RPMI7951 (cell line): ENCODE data around the gene GREB1. TPM values are rescaled to one million over a fixed set of nuclear protein-coding genes. Genes with fewer than 3 reads are reported as not detected.
A peak's percentile ranks its signal among the peaks of the same experiment; 100 is the strongest.

ENCODE experiments used
- DNase-seq: peaks from one replicate; pipeline ENCODE4 v3.0.0-alpha.2; 2012; ENCODE audit warnings: low read depth
- total RNA-seq: library from RNA; depleted of rRNA; stranded (reverse); fragments of >200 nt; shearing (Covaris generic); gene quantifications from 2 replicates; pipeline ENCODE4 v1.2.3, GENCODE V29; 2014

GREB1 gene
- total RNA-seq, 1 experiment from 2014 or later: 0.84 TPM

DNA sequence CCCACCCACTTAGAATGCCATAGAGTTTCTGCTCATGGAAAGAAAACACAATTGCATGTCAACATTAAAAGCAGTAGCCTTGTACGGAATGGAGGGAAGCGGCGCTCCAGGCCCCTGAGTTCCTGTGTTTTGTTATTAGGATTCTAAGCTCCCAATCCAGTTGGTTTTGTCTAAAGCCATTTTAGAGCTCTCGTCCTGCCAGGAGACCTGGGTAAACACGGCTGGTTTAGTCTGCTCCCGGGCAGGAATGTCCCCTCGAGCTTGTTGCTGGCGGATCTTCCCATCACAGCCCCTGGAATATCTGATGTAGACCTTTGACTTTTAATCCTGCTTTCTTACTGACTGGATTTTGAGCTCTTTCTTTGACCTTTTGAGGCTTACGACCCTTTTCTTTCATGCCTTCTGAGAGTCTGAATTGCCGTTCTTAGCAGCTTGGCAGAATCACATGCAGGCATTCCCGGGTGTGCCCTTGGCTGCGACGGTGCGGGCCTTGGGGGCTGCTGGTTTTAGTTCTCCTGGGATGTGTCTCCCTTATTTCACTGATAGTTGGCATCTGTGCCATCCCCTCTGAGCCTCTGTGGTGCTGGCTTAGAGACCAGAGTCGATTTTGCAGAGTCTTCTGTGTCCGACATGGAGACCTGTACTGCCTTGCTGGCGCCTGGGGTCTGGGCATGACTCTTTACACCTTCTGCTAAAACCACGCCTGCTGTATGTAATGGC is 25.4 kb downstream of the GREB1 start:
- no peak for DNase-seq

DNA sequence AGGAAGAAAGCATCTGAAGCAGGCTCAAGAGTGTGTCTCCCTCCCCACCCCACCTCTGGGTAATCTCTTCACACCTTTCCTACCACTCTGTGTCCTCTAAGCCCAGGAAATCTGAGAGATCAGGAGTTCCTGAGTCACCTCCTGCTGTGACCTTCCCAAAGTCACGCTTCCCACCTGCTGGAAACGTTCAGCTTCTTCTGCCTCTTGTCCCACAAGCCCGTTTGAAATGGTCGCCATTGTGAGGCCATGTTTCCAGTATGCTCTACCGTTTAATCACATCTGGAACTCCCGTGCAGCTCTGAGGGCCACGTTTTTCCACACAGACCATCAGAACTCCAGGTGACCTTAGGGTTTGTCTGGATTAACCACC is 25.9 kb downstream of the GREB1 start:
- DNase-seq: no peak

DNA sequence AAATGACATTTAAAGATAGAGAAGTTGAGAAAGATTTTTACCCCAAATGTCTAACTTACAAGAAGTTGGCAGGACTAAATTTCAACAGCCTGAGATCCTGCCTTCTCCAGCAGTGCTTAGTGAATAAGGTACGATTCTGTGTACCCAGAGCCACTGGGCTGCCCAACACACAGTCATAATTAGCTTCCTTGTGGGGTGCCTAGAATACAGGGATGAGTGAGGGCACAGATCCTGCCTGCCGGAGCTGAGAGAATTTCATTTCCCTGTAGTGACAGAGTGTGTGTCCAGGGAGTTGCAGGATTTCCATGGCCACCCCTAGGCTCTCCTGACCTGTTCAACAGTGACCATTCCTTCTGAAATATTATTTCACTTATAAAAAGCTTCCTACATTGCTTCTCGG is 27.0 kb downstream of the GREB1 start:
- no peak for DNase-seq

DNA sequence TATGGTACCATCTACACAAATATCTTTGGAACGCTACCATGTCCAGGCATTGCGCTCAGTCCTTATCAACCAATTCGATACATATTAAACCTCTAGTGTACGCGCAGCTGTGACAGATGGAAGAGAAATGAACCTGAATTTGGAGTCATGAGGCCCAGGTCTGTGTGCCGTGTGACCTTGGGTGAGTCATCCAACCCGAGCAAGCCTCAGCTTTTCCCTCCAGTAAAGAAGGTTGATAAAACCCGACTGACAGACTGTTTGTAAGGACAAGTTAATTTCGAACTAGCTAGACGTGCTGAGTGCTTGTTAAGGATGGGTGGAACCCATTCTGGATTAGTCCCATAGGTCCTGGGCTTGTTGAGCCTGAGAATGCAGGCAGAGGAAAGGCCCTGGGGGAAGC is 28.2 kb downstream of the GREB1 start:
- peak; percentile 35 for DNase-seq

DNA sequence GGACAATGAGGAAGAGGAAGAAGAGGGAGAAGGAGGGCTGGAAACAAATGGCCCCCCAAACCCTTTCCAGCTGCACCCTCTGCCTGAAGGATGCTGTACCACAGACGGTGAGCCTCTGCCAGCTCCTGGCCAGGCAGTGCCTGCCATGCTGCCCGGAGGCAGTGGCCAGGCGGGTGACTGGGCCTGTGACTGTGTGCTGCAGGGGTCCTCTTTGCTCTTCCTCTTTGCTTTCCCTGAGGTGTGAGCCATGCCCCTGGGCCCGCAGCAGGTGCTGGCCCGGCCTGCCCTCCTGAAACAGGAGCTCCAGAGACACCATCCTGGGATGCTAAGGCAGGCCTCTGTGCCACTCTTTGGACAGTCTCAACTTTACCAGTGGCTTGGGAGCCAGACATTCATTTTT is 28.6 kb downstream of the GREB1 start:
- DNase-seq: no peak

DNA sequence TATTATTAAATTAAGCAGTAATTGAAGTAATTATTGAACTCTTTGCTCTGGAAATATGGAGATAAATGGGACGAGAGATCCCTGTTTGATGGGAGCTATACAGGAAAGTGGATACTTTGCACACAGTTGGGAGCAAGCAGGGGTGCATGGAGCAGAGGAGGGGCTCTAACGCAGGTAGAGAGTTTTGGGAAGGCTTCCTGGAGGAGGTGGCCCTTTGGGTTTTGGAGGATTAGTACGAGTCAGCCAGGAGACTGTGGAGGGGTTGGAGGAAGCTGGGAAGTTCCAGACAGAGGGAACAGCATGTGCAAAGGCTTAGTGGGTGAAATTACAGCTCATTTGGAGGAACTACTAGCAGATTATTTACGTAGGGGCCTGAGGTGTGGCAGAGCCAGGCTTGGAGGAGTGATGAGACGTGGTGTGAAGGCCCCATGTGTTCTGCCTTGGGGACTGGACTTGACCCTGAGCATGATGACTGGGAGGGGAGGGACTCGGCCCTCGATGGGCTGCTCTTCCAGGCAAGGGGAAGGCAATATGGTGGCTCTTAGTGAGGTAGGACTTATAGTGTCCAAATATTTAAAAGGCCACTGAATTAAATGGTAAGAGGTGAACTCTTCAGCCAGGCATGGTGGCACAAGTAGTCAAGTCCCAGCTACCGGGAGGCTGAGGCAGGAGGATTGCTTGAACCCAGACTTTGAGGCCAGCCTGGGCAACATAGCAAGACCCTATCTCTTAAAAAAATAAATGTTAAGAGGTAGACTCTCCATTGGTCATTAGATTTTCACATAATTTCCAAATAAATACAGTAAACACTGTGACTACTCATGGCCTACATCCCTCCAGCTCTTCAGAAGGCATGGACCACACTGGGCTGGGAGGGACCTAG is 30.2 kb downstream of the GREB1 start:
- DNase-seq: no peak

DNA sequence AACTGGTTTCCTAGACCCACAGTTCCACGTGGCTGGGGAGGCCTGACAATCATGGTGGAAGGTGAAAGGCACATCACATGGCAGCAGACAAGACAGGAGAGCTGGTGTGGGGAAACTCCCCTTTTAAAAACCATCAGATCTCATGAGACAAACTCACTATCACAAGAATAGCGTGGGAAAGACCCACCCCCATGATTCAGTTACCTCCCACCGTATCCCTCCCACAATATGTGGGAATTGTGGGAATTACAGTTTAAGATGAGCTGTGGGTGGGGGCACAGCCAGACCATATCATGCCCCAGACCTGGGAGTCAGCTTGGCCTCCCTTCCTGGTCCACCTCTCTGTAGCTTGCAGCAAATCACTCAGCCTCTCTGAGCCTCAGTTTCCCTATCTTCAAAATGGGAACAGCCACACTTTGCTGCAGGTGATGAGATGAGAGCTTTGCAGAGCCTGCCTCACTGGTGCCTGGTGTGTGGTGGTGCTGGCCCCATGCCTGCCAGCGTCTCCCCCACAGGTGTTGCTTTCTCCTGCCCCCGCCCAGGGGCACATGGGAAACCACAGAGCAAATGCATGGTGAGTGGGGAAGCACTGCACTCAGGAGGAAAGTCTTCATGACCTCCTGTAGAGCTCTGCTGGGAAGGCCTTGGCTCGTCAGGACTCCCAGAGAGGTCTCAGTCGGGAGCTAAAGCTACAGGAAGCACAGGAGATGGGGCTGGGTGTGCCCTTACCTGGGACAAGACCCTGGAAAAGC is 31.1 kb downstream of the GREB1 start:
- DNase-seq: no peak

DNA sequence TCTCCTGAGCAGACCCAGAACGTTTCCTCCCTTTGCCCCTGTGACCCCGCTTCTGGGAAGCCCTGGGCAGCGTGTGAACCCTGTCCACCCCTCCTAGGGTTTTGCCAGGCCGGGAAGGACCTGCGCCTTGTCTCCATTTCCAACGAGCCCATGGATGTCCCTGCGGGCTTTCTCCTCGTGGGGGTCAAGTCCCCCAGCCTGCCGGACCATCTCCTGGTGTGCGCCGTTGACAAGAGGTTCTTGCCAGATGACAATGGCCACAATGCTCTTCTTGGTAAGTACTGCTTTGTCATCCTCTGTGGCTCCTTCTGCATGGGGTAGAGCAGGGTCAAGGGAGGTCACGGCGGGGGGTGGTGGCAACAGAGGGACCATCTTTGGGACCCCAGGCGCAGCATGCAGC is 32.5 kb downstream of the GREB1 start:
- no peak for DNase-seq

DNA sequence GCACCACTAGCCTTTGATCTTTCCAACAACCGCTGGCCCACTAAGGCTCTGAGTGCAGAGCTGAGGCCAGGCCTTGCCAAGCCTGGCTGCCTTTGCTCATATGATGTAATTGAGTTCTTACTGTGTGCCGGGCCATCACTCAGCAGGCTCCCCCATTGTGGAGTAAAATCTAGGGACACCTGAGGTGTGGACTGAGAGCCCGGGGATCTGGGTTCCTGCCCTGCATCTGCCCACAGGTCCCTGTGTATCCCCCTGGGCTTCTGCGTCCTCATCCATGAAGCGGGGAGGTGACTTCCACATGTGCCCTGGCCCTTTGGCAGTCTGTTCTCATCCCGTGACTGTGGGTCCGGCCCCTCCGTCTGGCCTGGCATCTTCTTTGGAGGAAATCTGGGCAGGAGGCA is 33.8 kb downstream of the GREB1 start:
- DNase-seq: no peak

DNA sequence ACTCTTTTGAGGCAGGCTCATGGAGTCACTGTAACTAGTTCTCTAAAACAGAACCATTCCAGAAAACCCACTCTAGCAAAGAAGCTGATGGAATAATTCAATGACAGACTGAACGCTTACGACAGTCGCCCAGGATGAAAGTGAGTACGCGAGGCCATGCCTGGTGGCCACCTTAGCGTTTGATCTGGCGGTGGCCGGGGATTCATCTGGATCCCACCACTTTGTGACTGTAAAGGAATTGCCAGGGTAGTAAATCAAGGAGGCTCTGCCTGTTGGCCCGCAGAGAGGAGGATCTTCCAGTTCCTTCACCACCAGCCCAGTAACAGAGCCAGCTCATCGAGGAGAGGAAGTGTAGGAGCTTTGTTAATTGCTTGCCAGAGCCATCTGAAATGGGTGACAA is 34.6 kb downstream of the GREB1 start:
- no peak for DNase-seq

DNA sequence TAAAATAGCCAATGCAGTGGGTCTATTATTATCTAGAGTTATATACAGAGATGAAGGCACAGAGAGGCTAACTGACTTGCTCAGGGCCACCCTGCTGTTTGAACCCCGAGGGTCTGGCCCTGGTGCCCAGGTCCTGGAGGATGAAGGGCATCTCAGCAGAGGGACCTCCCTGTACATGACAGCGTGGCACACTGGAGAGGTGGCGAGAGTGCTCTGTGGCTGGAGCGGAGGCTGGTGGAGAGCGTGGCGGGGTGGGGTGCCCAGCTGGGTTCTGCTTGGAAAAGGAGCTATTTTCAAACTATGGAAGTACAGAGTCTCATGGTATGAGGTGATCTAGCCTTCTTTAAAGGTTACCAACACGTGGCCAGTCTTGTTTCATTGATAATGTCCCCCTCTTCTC is 35.8 kb downstream of the GREB1 start:
- no peak for DNase-seq

DNA sequence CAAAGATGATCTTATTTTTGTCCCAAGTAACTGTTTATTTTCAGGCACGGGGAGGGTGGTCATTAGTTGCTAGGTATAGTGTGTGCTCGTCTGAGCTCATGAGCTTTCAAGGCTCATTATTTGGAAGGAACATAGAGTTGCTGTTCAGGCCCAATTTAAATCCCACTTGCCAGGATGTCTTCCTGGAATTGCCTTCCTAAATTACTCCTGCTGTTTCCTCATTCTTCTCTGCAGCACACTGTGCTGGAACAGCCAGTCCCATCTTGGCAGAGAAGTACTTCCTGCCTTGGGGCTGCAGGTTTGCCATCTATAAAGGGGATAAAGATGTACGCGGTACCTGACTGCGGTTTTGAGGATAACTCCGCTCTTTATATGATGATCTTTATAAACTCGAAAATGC is 37.3 kb downstream of the GREB1 start:
- DNase-seq: no peak

DNA sequence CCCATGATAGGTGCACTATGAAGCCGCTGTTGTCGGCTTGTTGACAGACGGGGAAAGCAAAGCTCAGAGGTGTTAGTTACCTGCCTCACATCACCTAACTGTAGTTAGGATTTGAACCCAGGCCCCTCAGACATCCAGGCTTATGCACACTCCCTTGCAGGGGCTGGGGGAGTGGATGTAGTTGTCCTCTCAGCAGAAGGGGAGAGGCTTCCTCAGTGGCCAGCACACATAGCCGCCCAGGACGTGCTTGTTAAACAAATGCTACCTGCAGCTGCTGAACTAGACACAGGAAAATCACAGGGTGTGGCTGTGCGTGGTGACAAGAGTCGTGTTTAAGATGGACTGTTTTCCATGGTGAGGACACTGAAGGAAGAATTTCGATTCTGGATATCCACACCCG is 39.2 kb downstream of the GREB1 start:
- DNase-seq: no peak

DNA sequence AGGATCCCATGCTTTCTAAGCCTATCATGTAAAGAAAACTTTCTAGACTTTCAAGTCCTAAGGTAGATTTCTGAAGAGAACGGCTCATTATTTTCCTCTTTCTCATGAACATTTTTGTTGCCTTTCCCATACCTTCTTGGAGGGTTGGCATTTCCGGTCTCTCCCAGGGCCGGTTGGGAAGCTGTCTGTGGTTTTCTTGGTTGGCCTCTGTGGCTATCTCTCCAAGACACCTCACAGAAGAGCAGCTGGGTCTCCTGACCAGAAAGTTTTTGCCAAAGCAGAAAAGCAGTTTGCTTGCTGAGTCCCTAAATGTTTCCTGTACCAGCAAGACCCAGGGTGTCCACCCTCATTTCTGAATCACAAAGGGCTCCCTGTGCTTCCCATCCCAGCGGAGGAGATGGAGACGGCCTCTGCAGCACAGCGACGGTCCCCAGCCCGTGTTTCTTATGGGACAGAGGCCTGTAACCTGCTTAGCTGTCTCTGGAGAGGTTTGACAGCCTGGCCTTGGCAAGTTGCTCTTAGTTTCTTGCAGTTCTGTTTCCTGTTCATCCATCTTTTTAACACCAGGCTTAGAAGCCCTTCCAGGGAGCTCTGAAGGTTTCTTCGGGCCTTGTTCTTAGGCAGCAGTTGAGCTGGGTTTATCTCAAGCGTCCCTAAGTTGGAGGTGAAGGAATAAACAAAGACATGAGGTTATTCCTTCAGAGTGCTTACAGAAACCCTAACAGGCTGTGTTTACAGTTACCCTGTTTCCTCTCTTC is 39.8 kb downstream of the GREB1 start:
- peak; percentile 78 for DNase-seq

DNA sequence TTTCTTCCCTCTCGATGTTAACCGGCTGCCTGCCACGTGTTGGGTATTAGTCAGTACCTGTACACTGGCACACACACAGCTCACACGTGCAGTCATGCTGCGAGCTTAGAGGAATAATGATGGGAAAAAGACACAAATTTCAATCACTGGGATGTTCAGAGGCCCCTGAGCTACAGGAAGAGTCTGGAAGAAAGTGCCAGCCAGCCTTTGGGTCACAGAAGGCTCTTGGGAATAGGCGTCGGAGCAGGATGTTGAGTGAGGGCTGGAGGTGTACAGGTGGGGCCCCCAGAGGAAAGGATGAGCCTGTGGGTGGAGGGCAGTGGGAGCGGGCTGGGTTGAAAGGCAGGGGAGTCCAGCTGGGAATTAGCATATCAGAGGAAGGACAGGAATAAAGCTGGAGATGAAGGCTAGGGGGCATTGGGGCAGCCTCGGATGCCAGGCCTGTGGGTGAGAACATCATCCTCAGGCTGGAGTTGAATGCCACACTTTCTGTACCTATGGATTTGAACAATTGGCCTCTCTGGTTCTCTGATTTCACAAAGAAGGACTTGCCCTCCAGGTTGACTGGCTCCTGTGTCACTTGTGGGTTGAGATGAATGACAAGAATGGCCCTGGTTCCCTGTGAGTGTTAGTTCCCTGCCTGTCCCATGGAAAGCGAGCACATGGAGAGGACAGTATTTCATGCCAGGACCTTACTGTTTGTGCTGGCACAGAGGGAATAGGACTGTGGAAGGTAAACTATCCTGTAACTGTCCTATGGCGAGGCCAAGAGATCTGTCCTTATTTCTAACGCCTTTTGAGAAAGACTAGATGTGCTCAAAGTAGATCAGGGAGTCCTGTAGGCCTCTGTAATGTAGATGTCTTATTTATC is 40.6 kb downstream of the GREB1 start:
- no peak for DNase-seq

DNA sequence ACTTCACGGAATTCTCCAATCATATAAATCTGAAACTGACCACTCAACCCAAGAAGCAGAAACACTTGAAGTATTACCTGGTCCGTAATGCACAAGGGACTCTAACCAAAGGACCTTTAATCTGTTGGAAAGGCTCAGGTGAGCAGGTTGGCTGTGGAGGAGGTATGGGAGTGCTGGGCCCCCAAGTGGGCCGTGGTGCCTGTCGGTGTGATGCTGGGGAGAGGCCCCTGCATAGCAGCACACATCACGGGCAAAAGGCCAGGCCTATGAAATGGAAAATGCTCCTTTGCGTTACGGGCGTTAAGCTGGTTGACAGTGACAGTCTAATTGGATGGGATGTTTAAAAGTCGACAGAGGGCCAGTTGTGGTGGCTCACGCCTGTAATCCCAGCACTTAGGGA is 42.6 kb downstream of the GREB1 start:
- no peak for DNase-seq

DNA sequence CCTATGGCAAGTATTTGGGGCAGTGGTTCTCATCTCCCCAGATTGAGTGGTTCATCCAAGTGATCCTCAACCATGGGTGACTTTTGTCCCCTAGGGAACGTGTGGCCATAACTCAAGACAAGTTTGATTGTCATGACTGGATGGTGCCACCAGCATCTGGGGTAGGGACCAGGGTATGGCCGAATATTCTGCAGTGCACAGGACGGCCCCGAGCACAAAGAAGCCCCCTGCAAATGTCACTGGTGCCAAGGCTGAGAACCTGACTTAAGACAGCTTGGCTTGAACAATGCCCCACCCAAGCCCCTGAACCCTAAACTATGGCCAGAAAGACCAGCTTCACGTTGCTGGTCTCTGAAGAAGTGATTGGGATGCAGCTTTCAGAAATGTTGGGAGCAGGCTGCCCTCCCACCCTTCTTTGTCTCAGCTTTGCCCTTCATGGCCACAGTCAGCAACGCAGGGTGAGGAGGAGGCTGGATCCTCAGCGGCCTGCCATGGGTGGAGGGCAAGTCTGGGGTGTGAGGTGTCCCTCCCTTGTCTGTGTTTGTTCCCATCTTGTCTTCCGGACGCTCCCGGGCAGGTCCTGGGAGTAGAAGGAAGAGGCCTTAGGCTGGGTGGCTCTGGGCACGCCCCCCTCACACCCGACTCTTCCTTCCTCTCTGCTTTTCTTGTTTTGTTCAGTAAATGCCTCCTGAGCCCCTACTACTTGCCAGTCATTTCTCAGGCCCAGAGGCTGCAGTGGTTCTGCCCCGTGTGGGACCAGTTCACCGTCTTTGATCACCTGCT is 43.4 kb downstream of the GREB1 start:
- DNase-seq: no peak

DNA sequence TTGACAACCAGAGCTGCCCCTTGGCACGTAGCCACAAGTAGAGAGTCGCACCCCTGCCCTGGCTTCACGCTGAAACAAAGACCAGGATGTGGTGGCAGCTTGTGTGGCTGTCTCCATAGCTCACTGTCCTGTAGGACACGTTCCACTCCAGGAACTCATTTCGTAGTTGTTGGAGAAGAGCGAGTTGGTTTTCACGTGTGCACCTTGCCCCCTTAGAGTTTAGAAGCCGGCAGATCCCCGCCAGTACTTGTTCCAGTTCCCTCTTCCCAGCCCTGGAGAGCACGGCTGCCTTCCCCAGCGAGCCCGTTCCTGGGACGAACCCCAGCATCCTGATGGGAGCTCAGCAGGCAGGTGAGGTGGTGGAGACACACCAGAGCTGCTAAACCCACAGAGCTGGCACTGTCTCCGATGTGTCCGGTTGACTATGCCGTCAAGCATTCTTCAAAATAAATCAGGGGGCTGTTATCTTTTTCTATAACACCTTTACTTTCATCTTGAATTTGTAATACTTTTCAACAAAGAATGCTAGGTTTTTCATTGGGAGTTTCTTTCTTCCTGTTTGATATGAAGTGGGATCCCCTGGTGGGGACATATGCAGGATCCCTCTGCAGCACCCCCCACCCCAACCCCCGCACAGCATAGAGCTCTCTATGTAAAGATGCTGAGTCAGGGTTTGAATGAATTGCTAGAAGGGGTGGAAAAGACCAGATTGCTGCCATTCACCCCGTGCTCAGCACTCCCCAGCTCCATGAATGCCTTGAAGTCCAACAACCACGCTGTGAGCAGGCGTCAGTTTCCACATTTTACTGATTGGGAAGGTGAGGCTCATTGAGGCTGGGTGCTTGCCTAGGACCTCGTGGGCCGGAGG is 44.5 kb downstream of the GREB1 start:
- DNase-seq: no peak
